ENCODE results near the gene HBP1.
A peak's percentile ranks its signal among the peaks of the same experiment; 100 is the strongest.
"Not testable (repeated sequence)": the region's sequence is repeated elsewhere in the genome, so short reads cannot be mapped to it uniquely, and the experiment has no call there.

Gene HBP1

DNA sequence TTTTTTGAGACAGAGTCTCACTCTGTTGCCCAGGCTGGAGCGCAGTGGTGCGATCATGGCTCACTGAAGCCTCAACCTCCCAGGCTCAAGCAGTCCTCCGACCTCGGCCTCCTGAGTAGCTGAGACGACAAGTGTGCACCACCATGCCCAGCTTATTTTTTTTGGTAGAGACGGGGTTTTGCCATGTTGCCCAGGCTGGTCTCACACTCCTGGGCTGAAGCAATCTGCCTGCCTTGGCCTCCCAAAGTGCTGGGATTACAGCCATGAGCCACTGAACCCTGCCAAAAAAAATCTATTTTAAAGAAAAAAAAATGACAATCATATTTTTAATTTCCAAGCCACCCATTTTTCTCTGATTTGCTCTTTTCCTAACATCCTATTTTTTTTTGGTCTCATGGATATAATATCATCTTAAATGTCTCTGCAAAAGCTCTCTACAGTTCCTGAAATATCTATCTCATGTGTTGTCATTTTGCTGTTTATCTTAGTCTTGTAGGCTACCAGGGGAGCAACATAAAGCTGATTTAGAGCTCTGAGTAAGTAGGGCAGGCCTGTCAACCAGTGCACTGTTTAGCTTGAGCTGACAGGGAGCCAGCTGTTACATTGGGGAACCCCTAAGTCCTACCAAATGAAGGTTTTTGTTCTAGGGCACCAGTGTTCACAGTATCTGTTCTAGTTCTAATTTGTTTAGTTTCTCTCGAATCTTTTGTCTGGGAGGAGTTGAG lies 29.9 kb upstream of the HBP1 start:
- no peaks in the 10 kb centered on the region for H3K36me3 ChIP-seq
- H3K9me3 ChIP-seq (replicated peaks in 1 of 11) = no peaks in the 10 kb centered on the region
- no peak for TF ChIP-seq Cebpa-rat (IDR thresholded peaks at IDR 0.05)
- H4K20me1 ChIP-seq = no peaks in the 10 kb centered on the region
- no peak overlapping the region for H3K4me3 ChIP-seq
- H3K4me2 ChIP-seq = no peak overlapping the region
- no peak overlapping the region for H3K27ac ChIP-seq
- H3K27me3 ChIP-seq = no peaks in the 10 kb centered on the region
- H3K9ac ChIP-seq = no peak overlapping the region
- H3K4me1 ChIP-seq = no peaks in the 10 kb centered on the region

DNA sequence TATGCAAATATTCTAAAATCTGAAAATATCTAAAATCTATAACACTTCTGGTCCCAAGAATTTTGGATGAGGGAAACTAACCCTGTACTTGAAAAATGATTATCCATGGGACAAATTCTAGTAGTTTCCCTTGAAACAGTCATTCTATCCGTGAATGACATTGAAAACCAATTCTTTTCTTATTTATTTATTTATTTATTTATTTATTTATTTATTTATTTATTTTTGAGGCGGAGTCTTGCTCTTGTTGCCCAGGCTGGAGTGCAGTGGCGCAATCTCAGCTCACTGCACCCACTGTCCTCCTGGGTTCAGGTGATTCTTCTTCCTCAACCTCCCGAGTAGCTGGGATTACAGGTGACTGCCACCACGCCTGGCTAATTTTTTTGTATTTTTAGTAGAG lies 24.9 kb upstream of the HBP1 start:
- H3K27ac ChIP-seq; H3K9me3 ChIP-seq (replicated peaks in 1 of 11); H3K4me2 ChIP-seq; H3K9ac ChIP-seq; H3K4me1 ChIP-seq; H3K4me3 ChIP-seq; H4K20me1 ChIP-seq; H3K27me3 ChIP-seq; H3K36me3 ChIP-seq: not testable (repeated sequence)

GRCh38 chr7:107145067-107145838 lies 23.6 kb upstream of the HBP1 start:
- Histone ChIP-seq H4K20me1 (no peaks in the 10 kb centered on the region), H3K4me2 (no peak overlapping the region), H3K4me1 (peaks cover 0 to 7% (median 2%) of the 10 kb centered on the region in 10 experiments; a peak in 4 of 20 replicates), H3K9ac (no peak overlapping the region), H3K27me3 (no peaks in the 10 kb centered on the region), H3K9me3 (replicated peaks in 1 of 11) (no peaks in the 10 kb centered on the region), H3K36me3 (no peaks in the 10 kb centered on the region), H3K4me3 (no peak overlapping the region), H3K27ac (no peak overlapping the region)
- no peak for TF ChIP-seq Cebpa-rat (IDR thresholded peaks at IDR 0.05)

- no peak overlapping the region for H3K27ac ChIP-seq
- H3K9ac ChIP-seq = no peak overlapping the region
- TF ChIP-seq Cebpa-rat (IDR thresholded peaks at IDR 0.05) = no peak
- H4K20me1 ChIP-seq = no peaks in the 10 kb centered on the region
- H3K4me3 ChIP-seq = no peak overlapping the region
- H3K4me2 ChIP-seq = 0 out of 22 replicates have a peak overlapping the region, but pooled peaks of 1 of the 11 experiments have one; percentile 6
- H3K36me3 ChIP-seq = no peaks in the 10 kb centered on the region
- H3K4me1 ChIP-seq = peaks cover 0 to 7% (median 2%) of the 10 kb centered on the region in 10 experiments; a peak in 4 of 20 replicates
- H3K9me3 ChIP-seq (replicated peaks in 1 of 11) = no peaks in the 10 kb centered on the region
- no peaks in the 10 kb centered on the region for H3K27me3 ChIP-seq
These were observed 21.1 kb upstream of the HBP1 start for GRCh38 chr7:107147464-107148393.

GRCh38 chr7:107148721-107149120 lies 20.1 kb upstream of the HBP1 start:
- peaks cover 0 to 7% (median 2%) of the 10 kb centered on the region in 10 experiments; a peak in 4 of 20 replicates for H3K4me1 ChIP-seq
- H3K27ac ChIP-seq = no peak overlapping the region
- H3K9ac ChIP-seq = no peak overlapping the region
- no peaks in the 10 kb centered on the region for H3K9me3 ChIP-seq (replicated peaks in 1 of 11)
- H3K4me2 ChIP-seq = no peak overlapping the region
- H4K20me1 ChIP-seq = no peaks in the 10 kb centered on the region
- no peaks in the 10 kb centered on the region for H3K27me3 ChIP-seq
- H3K36me3 ChIP-seq = no peaks in the 10 kb centered on the region
- no peak overlapping the region for H3K4me3 ChIP-seq
- no peak for TF ChIP-seq Cebpa-rat (IDR thresholded peaks at IDR 0.05)

GRCh38 chr7:107149863-107150262 lies 18.9 kb upstream of the HBP1 start:
- Histone ChIP-seq H3K4me2 (no peak overlapping the region), H3K4me1 (peaks cover 0 to 7% (median 2%) of the 10 kb centered on the region in 10 experiments; a peak in 4 of 20 replicates), H4K20me1 (no peaks in the 10 kb centered on the region), H3K36me3 (no peaks in the 10 kb centered on the region), H3K4me3 (no peak overlapping the region), H3K27me3 (no peaks in the 10 kb centered on the region), H3K27ac (no peak overlapping the region), H3K9ac (no peak overlapping the region), H3K9me3 (replicated peaks in 1 of 11) (no peaks in the 10 kb centered on the region)
- no peak for TF ChIP-seq Cebpa-rat (IDR thresholded peaks at IDR 0.05)

DNA sequence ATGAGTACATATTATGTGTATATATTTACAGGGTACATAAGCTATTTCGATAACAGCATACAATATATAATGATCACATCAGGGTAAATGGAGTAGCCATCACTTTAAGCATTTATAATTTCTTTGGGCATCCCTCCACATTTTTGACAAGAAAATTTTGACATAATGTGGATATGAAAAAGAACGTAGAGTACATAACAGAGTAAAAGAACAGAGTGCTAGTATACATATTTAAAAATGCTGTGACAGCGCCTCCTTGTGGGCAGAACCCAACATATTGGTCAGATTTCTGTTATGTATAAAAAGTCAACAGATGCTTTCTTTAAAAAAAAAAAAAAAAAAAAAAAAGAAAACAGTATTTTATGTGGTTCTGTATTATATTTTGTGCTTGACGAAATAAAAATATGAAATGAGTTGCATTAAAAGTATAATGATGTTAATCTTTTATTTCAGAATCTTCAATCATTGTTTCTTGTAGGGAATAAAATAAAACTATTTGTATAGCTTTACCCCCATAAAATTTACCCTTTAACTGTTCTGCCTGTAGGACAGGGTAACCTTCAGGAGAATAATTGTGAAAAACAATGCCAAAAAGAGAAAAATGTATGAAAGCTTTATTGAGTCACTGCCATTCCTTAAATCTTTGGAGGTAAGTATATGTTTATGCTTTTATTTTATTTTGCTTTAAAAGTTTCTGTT lies 18.3 kb upstream of the HBP1 start:
- no peaks in the 10 kb centered on the region for H3K27me3 ChIP-seq
- H3K4me3 ChIP-seq = no peak overlapping the region
- H4K20me1 ChIP-seq = no peaks in the 10 kb centered on the region
- no peak for TF ChIP-seq Cebpa-rat (IDR thresholded peaks at IDR 0.05)
- no peak overlapping the region for H3K27ac ChIP-seq
- no peak overlapping the region for H3K4me2 ChIP-seq
- H3K36me3 ChIP-seq = no peaks in the 10 kb centered on the region
- no peaks in the 10 kb centered on the region for H3K9me3 ChIP-seq (replicated peaks in 1 of 11)
- H3K9ac ChIP-seq = no peak overlapping the region
- H3K4me1 ChIP-seq = peaks cover 0 to 7% (median 2%) of the 10 kb centered on the region in 10 experiments; a peak in 4 of 20 replicates

GRCh38 chr7:107151538-107151937 lies 17.3 kb upstream of the HBP1 start:
- TF ChIP-seq Cebpa-rat (IDR thresholded peaks at IDR 0.05) = no peak
- no peaks in the 10 kb centered on the region for H3K9me3 ChIP-seq (replicated peaks in 1 of 11)
- H3K9ac ChIP-seq = no peak overlapping the region; a peak in 1 of 22 replicates
- no peaks in the 10 kb centered on the region for H3K36me3 ChIP-seq
- no peaks in the 10 kb centered on the region for H3K27me3 ChIP-seq
- H3K4me3 ChIP-seq = no peak overlapping the region
- peaks cover 0 to 7% (median 2%) of the 10 kb centered on the region in 10 experiments; a peak in 4 of 20 replicates for H3K4me1 ChIP-seq
- H3K27ac ChIP-seq = no peak overlapping the region
- H4K20me1 ChIP-seq = no peaks in the 10 kb centered on the region
- H3K4me2 ChIP-seq = no peak overlapping the region
